Jurkat, Clone E6-1 (cell line): ENCODE measurements around the gene GRIA2.

Experiments used
- DNase-seq: peaks from one replicate; pipeline ENCODE4 v3.0.0-alpha.2; 2011; ENCODE audit warnings: low read depth, low spot score
- H3K4me3 ChIP-seq: 2 replicates; pipeline ENCODE4 v1.5.1; 2011; ENCODE audit warnings: mild to moderate bottlenecking, low read length, control low read depth, moderate library complexity

Gene GRIA2

DNA sequence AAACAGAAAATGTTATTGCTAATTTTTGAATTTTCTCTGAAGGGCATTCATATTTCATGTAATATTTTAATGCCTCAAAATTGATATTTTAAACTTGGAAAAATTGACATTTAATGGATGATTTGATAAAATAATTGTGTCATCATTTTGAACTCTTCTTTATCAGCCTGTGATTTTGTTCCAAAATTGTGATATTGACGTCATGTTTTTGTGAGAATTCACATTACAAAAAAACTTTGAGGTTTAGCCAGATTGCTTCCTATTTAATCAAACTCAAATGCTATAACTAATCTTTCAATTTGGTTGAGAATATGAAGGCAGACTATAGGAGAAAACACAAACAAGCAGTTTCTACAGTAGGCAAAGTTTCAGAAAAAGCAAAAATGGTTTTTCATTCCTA is 137.4 kb downstream of the GRIA2 start:
- no peak overlapping the region for H3K4me3 ChIP-seq
- no peak for DNase-seq

DNA sequence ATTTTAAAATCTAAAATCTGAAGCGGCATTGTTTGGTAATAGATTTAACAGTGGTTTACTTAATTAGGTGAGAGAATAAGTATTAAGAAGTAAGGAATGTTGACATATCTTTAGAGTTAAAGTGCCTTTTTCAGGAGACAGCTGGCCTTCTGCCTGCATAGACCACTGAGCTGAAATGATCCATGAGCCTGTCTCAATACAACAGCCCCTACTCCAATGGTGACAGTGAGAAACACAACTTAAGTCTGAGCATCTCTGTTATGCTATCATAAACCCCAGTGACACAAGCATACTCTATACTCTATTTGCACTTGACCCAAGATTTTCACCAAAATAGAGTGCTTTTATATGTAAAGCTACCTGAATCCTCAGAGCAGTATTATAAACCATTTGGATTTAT is 137.9 kb downstream of the GRIA2 start:
- H3K4me3 ChIP-seq = no peak overlapping the region
- no peak for DNase-seq

DNA sequence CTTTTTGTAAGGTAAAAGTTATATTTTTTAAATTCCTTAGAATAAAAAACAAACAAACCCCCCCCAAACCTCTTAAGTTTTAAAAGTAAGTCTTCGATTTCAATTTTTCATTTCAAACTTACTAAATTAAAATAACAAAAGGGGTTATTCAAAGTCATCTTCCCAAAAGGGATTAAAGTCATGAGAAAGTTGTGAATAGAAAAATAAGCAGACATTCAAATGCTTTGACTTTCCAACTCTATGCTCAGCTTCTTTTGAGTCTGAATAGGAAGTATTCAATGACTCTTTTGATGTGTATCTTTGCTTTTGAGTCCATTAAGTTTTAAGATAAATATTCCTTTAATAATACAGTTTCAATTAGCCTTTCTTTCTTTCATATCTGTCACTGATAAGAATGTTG is 138.3 kb downstream of the GRIA2 start:
- no peak for DNase-seq
- H3K4me3 ChIP-seq = no peak overlapping the region

DNA sequence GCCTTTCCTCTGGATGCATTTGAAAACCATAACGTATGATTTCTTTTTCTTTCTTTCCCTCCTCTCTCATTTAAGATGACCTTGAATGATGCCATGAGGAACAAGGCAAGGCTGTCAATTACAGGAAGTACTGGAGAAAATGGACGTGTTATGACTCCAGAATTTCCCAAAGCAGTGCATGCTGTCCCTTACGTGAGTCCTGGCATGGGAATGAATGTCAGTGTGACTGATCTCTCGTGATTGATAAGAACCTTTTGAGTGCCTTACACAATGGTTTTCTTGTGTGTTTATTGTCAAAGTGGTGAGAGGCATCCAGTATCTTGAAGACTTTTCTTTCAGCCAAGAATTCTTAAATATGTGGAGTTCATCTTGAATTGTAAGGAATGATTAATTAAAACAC is 142.8 kb downstream of the GRIA2 start:
- DNase-seq = no peak
- H3K4me3 ChIP-seq = no peak overlapping the region

DNA sequence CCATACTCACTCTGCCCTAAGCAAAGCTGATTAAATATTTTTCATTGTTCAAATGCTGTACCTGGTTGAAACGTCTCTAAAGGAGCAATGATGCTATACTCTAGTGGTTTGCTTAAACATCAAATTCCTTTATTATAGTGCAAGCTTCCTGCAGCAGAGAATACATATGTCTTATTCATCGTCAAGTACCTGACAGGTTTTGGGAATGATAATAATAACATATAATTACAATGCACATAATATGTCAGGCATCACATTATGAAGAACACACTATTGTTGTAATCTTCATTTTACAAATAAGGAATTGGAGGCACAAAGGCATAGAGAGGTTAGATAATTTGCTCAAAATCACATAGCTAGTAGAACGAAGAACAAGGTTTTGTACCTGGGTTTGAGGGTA is 151.6 kb downstream of the GRIA2 start:
- H3K4me3 ChIP-seq = no peak overlapping the region
- DNase-seq = no peak

DNA sequence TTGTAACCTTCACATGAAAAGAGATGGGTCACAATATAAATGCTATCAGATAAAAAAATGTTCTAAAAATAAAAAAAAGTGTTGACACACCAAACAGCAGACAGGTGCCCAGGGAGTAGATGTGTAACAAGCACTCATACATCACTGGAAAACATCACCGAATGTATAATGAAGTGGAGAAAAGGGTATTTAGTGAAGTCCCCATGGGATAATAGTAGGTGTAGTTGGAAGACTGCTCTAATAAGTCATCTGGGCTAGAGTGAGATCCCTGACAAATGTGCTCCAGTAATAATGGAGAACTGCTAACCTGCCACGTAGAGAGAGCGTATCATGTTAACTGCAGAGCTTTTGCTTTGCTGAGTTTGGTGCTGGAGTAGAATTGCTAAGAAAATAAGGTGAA is 152.0 kb downstream of the GRIA2 start:
- DNase-seq = no peak
- no peak overlapping the region for H3K4me3 ChIP-seq

DNA sequence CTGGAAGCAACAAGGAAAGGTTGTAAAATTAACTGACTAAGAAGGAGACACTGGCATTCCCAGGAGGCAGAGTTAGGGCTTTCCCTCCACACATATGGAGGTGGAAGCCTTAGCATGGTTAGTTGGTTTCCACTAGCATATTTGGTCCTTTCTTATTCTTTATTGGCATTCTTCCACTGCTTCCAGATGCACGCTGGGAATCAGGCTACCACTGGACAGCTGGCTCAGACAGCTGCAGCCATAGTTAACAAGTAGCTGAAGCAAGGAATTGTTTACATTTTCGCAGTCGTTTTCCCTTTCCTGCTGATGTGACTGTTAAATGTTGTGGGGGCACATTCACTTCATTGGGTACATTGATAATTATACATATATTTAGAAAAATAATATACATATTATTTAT is 169.2 kb downstream of the GRIA2 start:
- no peak for DNase-seq
- H3K4me3 ChIP-seq = no peak overlapping the region

DNA sequence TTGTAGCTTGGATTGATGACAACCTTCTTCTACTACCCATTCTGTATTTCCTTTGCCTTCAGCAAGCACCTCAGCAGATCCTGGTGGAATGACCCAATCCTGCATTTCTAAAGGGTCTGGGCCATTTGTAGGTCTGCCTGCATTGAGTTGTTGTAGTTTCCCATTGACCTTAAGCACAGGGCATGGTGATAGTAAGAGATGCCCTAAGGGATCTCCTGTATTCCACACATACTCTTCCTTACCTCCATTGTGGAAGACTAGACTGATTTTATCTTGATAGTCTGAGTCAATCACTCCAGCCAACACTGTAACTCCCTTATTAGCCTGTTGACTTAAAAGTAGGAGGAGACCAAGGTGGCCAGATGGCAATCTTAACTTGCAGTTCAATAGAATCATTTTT is 184.5 kb downstream of the GRIA2 start:
- no peak overlapping the region for H3K4me3 ChIP-seq
- no peak for DNase-seq
